GM23338 (cell line): ENCODE measurements around the gene DUOX1.

ENCODE experiments used
- CTCF ChIP-seq, 2 experiments: fragments of 200-600 bp in 1 of 2; sonication (generic) in 1 of 2; conservative IDR thresholded peaks; 2 replicates each; pipeline versions ENCODE4 v1.5.1 to v1.6.1; 2016 to 2017; ENCODE audit warnings: antibody characterized with exemption in 2 of 2, low read depth in 2 of 2, mild to moderate bottlenecking in 2 of 2, moderate library complexity in 1 of 2
- ETS1 ChIP-seq: IDR thresholded peaks from 2 replicates; pipeline ENCODE4 v1.6.1; 2016; ENCODE audit warnings: antibody characterized with exemption
- EZH2 ChIP-seq: fragments of 200-600 bp; sonication (generic); IDR thresholded peaks from one replicate; pipeline ENCODE4 v1.8.0; 2017; ENCODE audit warnings: antibody characterized with exemption, mild to moderate bottlenecking, low read depth; ENCODE audit not compliant: unreplicated experiment
- EZH2phosphoT487 ChIP-seq: fragments of 200-600 bp; sonication (generic); IDR thresholded peaks from one replicate; pipeline ENCODE4 v1.8.1; 2018; ENCODE audit warnings: antibody characterized with exemption; ENCODE audit not compliant: unreplicated experiment
- POLR2AphosphoS5 ChIP-seq: IDR thresholded peaks from 2 replicates; pipeline ENCODE4 v1.6.1; 2016; ENCODE audit warnings: antibody characterized with exemption, low read depth
- STAT1 ChIP-seq: IDR thresholded peaks from one replicate; pipeline ENCODE4 v1.6.1; 2016; ENCODE audit warnings: antibody characterized with exemption; ENCODE audit not compliant: unreplicated experiment
- ZNF331 ChIP-seq: fragments of 250-450 bp; sonication (Bioruptor Pico); IDR thresholded peaks from 2 replicates; pipeline ENCODE4 v1.5.0; 2020; ENCODE audit warnings: low read depth, mild to moderate bottlenecking, moderate library complexity
- TF ChIP-seq, protein P1 (sequence below): IDR thresholded peaks from one replicate; pipeline ENCODE4 v1.6.1; 2018; ENCODE audit warnings: antibody characterized with exemption; ENCODE audit not compliant: unreplicated experiment

- TF ChIP-seq CTCF (conservative IDR thresholded peaks at IDR 0.05; ENCODE audit: low read depth in 2 of 2) (no peak), POLR2AphosphoS5 (no peak), EZH2phosphoT487 (no peak), EZH2 (no peak), STAT1 (no peak), ETS1 (no peak), ZNF331 (no peak)
- TF ChIP-seq, protein P1, sequence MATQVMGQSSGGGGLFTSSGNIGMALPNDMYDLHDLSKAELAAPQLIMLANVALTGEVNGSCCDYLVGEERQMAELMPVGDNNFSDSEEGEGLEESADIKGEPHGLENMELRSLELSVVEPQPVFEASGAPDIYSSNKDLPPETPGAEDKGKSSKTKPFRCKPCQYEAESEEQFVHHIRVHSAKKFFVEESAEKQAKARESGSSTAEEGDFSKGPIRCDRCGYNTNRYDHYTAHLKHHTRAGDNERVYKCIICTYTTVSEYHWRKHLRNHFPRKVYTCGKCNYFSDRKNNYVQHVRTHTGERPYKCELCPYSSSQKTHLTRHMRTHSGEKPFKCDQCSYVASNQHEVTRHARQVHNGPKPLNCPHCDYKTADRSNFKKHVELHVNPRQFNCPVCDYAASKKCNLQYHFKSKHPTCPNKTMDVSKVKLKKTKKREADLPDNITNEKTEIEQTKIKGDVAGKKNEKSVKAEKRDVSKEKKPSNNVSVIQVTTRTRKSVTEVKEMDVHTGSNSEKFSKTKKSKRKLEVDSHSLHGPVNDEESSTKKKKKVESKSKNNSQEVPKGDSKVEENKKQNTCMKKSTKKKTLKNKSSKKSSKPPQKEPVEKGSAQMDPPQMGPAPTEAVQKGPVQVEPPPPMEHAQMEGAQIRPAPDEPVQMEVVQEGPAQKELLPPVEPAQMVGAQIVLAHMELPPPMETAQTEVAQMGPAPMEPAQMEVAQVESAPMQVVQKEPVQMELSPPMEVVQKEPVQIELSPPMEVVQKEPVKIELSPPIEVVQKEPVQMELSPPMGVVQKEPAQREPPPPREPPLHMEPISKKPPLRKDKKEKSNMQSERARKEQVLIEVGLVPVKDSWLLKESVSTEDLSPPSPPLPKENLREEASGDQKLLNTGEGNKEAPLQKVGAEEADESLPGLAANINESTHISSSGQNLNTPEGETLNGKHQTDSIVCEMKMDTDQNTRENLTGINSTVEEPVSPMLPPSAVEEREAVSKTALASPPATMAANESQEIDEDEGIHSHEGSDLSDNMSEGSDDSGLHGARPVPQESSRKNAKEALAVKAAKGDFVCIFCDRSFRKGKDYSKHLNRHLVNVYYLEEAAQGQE = no peak
These were observed 53.7 kb downstream of the DUOX1 start for GRCh38 chr15:45183511-45183910.
